ENCODE measurements around the gene LRRK2. TPM values are rescaled to one million over a fixed set of nuclear protein-coding genes. Genes with fewer than 3 reads are reported as not detected.

The LRRK2 gene
- total RNA-seq, 3 donors from 2014 or later: 11.1 to 30.9 (median 13.5) TPM

DNA sequence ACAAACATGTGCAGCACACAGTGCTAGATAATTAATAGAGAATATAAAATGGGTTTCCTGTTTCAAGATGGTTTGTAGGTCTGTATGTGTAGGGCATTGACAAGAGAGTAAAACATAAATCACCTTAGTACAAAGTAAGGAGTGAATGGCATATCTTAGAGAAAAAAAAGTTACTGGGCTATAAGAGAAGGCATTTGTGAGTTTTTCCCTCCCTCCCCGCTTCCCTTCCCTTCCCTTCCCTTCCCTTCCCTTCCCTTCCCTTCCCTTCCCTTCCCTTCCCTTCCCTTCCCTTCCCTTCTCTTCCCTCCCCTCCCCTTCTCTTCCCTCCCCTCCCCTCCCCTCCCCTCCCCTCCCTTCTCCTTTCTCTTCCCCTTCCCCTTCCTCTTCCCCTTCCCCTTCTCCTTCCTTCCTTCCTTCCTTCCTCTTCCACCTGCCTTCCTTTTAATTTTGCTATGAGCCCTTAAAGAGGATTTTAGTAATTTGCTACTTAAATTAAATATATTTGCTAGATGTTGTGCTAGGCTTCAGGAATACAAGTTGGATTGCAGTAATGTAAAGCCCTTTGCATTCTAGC lies 57.1 kb downstream of the LRRK2 start:
- H3K27me3 ChIP-seq: no peaks in the 10 kb centered on the region
- DNase-seq (ENCODE audit: low spot score in 2 of 2): no peak
- H3K36me3 ChIP-seq: no peaks in the 10 kb centered on the region
- intact Hi-C loops (cut with DNase I; ENCODE audit: low total_unique reads): no loop called here
- TF ChIP-seq, protein P1, sequence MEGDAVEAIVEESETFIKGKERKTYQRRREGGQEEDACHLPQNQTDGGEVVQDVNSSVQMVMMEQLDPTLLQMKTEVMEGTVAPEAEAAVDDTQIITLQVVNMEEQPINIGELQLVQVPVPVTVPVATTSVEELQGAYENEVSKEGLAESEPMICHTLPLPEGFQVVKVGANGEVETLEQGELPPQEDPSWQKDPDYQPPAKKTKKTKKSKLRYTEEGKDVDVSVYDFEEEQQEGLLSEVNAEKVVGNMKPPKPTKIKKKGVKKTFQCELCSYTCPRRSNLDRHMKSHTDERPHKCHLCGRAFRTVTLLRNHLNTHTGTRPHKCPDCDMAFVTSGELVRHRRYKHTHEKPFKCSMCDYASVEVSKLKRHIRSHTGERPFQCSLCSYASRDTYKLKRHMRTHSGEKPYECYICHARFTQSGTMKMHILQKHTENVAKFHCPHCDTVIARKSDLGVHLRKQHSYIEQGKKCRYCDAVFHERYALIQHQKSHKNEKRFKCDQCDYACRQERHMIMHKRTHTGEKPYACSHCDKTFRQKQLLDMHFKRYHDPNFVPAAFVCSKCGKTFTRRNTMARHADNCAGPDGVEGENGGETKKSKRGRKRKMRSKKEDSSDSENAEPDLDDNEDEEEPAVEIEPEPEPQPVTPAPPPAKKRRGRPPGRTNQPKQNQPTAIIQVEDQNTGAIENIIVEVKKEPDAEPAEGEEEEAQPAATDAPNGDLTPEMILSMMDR (IDR thresholded peaks at IDR 0.05): no peak
- no peak for TF ChIP-seq POLR2AphosphoS5 (IDR thresholded peaks at IDR 0.05)
- TF ChIP-seq POLR2A (IDR thresholded peaks at IDR 0.05): no peak
- no peak overlapping the region for H3K27ac ChIP-seq
- no peaks in the 10 kb centered on the region for H3K4me1 ChIP-seq
- no peak overlapping the region for H3K4me3 ChIP-seq
- no peaks in the 10 kb centered on the region for H3K9me3 ChIP-seq

- no peaks in the 10 kb centered on the region for H3K9me3 ChIP-seq
- H3K36me3 ChIP-seq: no peaks in the 10 kb centered on the region
- H3K27me3 ChIP-seq: no peaks in the 10 kb centered on the region
- TF ChIP-seq, protein P1 (IDR thresholded peaks at IDR 0.05): no peak
- TF ChIP-seq POLR2A (IDR thresholded peaks at IDR 0.05) (no peak), POLR2AphosphoS5 (IDR thresholded peaks at IDR 0.05) (no peak)
- no peak overlapping the region for H3K4me3 ChIP-seq
- intact Hi-C loops (cut with DNase I; ENCODE audit: low total_unique reads): no loop called here
- H3K4me1 ChIP-seq: no peaks in the 10 kb centered on the region
- no peak overlapping the region for H3K27ac ChIP-seq
- no peak for DNase-seq (ENCODE audit: low spot score in 2 of 2)
Observed at GRCh38 chr12:40286583-40286982, 61.8 kb downstream of the LRRK2 start.

DNA sequence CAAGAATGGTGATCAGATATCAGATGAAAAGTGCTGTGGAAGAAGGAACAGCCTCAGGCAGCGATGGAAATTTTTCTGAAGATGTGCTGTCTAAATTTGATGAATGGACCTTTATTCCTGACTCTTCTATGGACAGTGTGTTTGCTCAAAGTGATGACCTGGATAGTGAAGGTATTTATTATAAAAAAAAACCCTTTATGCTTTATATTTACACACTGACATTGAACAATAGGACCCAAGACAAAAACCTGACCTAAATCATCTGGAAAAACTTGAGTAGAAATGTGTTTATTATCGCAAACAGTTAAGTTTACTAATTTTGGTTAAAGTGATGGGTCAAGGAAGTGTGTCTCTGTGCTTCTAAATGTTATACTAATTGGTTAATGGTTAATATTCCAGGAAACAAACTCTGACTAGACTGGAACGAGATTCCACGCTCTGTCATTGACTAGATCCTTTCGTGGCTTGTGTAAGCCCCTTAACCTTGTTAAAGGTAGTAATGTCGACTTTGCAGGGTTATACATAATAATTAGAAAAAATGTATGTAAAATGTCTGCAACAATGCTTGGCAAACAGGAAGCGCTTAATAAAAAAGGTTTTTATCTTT lies 62.7 kb downstream of the LRRK2 start:
- no peaks in the 10 kb centered on the region for H3K9me3 ChIP-seq
- no peak for DNase-seq (ENCODE audit: low spot score in 2 of 2)
- no peak overlapping the region for H3K4me3 ChIP-seq
- H3K27ac ChIP-seq: no peak overlapping the region
- H3K27me3 ChIP-seq: no peaks in the 10 kb centered on the region
- no peaks in the 10 kb centered on the region for H3K4me1 ChIP-seq
- TF ChIP-seq, protein P1 (IDR thresholded peaks at IDR 0.05): no peak
- TF ChIP-seq POLR2A (IDR thresholded peaks at IDR 0.05): no peak
- no peak for TF ChIP-seq POLR2AphosphoS5 (IDR thresholded peaks at IDR 0.05)
- intact Hi-C loops (cut with DNase I; ENCODE audit: low total_unique reads): no loop called here
- H3K36me3 ChIP-seq: no peaks in the 10 kb centered on the region

- TF ChIP-seq POLR2A (IDR thresholded peaks at IDR 0.05) (no peak), POLR2AphosphoS5 (IDR thresholded peaks at IDR 0.05) (no peak)
- TF ChIP-seq, protein P1 (IDR thresholded peaks at IDR 0.05): no peak
- Histone ChIP-seq H3K4me3 (no peak overlapping the region), H3K36me3 (no peaks in the 10 kb centered on the region), H3K27ac (no peak overlapping the region), H3K4me1 (no peaks in the 10 kb centered on the region), H3K27me3 (no peaks in the 10 kb centered on the region), H3K9me3 (no peaks in the 10 kb centered on the region)
- no peak for DNase-seq (ENCODE audit: low spot score in 2 of 2)
- intact Hi-C loops (cut with DNase I; ENCODE audit: low total_unique reads): no loop called here
Observed at GRCh38 chr12:40292788-40293429, 68.1 kb downstream of the LRRK2 start.

GRCh38 chr12:40298341-40298740 lies 73.5 kb downstream of the LRRK2 start:
- intact Hi-C loops (cut with DNase I; ENCODE audit: low total_unique reads): no loop called here
- TF ChIP-seq, protein P1 (IDR thresholded peaks at IDR 0.05): no peak
- TF ChIP-seq POLR2A (IDR thresholded peaks at IDR 0.05): no peak
- no peak for TF ChIP-seq POLR2AphosphoS5 (IDR thresholded peaks at IDR 0.05)

More at GRCh38 chr12:40298341-40298740, 73.5 kb downstream of the LRRK2 start:
- H3K4me3 ChIP-seq: no peak overlapping the region
- no peak for DNase-seq (ENCODE audit: low spot score in 2 of 2)
- no peaks in the 10 kb centered on the region for H3K4me1 ChIP-seq
- no peaks in the 10 kb centered on the region for H3K36me3 ChIP-seq
- no peaks in the 10 kb centered on the region for H3K9me3 ChIP-seq
- H3K27ac ChIP-seq: no peak overlapping the region
- no peaks in the 10 kb centered on the region for H3K27me3 ChIP-seq
